A549 (cell line): ENCODE data around the gene KCNK16. TPM values are rescaled to one million over a fixed set of nuclear protein-coding genes. Genes with fewer than 3 reads are reported as not detected.

Experiments used
- ATAC-seq, 2 experiments: fragments of 200-7000 bp in 1 of 2; fragments of >200 bp in 1 of 2; cut with Nextera tagmentation in 1 of 2; cut with Tn5 transposase in 1 of 2; 3 replicates each; pipeline versions ENCODE4 v1.8.0 to v1.9.1; 2018 to 2020; ENCODE audit warnings: mild to moderate bottlenecking in 1 of 2, moderate library complexity in 1 of 2
- CTCF ChIA-PET: fragments of 300-600 bp; sonication (Branson Sonifier 250); formaldehyde crosslinking; extraction: SDS; loops from one replicate; lab custom pipeline; 2021; ENCODE audit warnings: antibody characterized with exemption, inconsistent platforms; lab: Yijun Ruan, JAX
- POLR2A ChIA-PET: fragments of 350-600 bp; formaldehyde crosslinking; extraction: SDS; loops from one replicate; lab custom pipeline; 2021; ENCODE audit warnings: antibody characterized with exemption, inconsistent platforms; lab: Yijun Ruan, JAX
- DNase-seq, 2 experiments: peaks; one replicate each; pipeline versions ENCODE4 v3.0.0 to v3.0.0-alpha.2; 2011 to 2016; ENCODE audit warnings: low read depth in 1 of 2, low spot score in 1 of 2
- FAIRE-seq: peaks from 2 replicates; lab custom pipeline; 2011; peaks lifted over from hg19 to GRCh38; lab: Jason Lieb, UNC
- H3K27ac ChIP-seq, 2 experiments: fragments of >200 bp; sonication (Bioruptor Twin); formaldehyde crosslinking; 3 replicates each; pipeline ENCODE4 v1.5.1; 2016 to 2017
- H3K4me1 ChIP-seq: fragments of >200 bp; sonication (Bioruptor Twin); formaldehyde crosslinking; 3 replicates; pipeline ENCODE4 v1.6.1; 2016
- H3K4me2 ChIP-seq: fragments of >200 bp; sonication (Bioruptor Twin); formaldehyde crosslinking; 3 replicates; pipeline ENCODE4 v1.6.1; 2016
- H3K4me3 ChIP-seq: fragments of >200 bp; sonication (Bioruptor Twin); formaldehyde crosslinking; 3 replicates; pipeline ENCODE4 v1.5.1; 2016
- H3K9me3 ChIP-seq: fragments of >200 bp; sonication (Bioruptor Twin); formaldehyde crosslinking; 3 replicates; pipeline ENCODE4 v1.6.1; 2016
- ATOH8 ChIP-seq: fragments of 250-450 bp; sonication (Bioruptor Pico); IDR thresholded peaks from 2 replicates; pipeline ENCODE4 v1.5.0; 2020; ENCODE audit warnings: low read depth, mild to moderate bottlenecking, moderate library complexity
- CBX8 ChIP-seq: fragments of 200-600 bp; sonication (generic); IDR thresholded peaks from 2 replicates; pipeline ENCODE4 v1.6.1; 2016
- E2F6 ChIP-seq: IDR thresholded peaks from 2 replicates; pipeline ENCODE4 v1.6.1; 2012; ENCODE audit warnings: low read depth, borderline replicate concordance
- EHF ChIP-seq: fragments of 250-450 bp; sonication (Bioruptor Pico); IDR thresholded peaks from 2 replicates; pipeline ENCODE4 v1.5.0; 2020; ENCODE audit warnings: mild to moderate bottlenecking
- EHMT2 ChIP-seq: fragments of 200-600 bp; sonication (generic); IDR thresholded peaks from 2 replicates; pipeline ENCODE4 v1.6.1; 2016; ENCODE audit warnings: antibody characterized with exemption, low read depth, mild to moderate bottlenecking, moderate library complexity
- EP300 ChIP-seq, 2 experiments: fragments of >200 bp; sonication (Bioruptor Twin); formaldehyde crosslinking; IDR thresholded peaks; 2 replicates in 1 of 2; 3 replicates in 1 of 2; pipeline ENCODE4 v1.6.1; 2016 to 2017
- FOSL2 ChIP-seq, 2 experiments: fragments of 450-650 bp in 1 of 2; fragments of >200 bp in 1 of 2; sonication (Bioruptor Twin) in 1 of 2; formaldehyde crosslinking; IDR thresholded peaks; 2 replicates each; pipeline versions ENCODE4 v1.5.0 to v1.6.1; 2016 to 2020; ENCODE audit warnings: mild to moderate bottlenecking in 1 of 2, moderate library complexity in 1 of 2
- FOXS1 ChIP-seq: fragments of 250-450 bp; sonication (Bioruptor Pico); IDR thresholded peaks from 2 replicates; pipeline ENCODE4 v1.5.0; 2020; ENCODE audit warnings: mild to moderate bottlenecking, moderate library complexity
- HES2 ChIP-seq: fragments of >200 bp; sonication (Bioruptor Twin); formaldehyde crosslinking; IDR thresholded peaks from 2 replicates; pipeline ENCODE4 v1.6.1; 2016
- HMGXB4 ChIP-seq: fragments of 250-450 bp; sonication (Bioruptor Pico); IDR thresholded peaks from 2 replicates; pipeline ENCODE4 v1.5.0; 2021; ENCODE audit warnings: mild to moderate bottlenecking, moderate library complexity, borderline replicate concordance
- KDM1A ChIP-seq: fragments of 200-600 bp; sonication (generic); IDR thresholded peaks from 2 replicates; pipeline ENCODE4 v1.6.1; 2016; ENCODE audit warnings: low read depth, mild to moderate bottlenecking
- KDM5A ChIP-seq: fragments of 200-600 bp; sonication (generic); IDR thresholded peaks from 2 replicates; pipeline ENCODE4 v1.6.1; 2016; ENCODE audit warnings: antibody characterized with exemption, mild to moderate bottlenecking
- MAFK ChIP-seq: fragments of 450-650 bp; IDR thresholded peaks from 2 replicates; pipeline ENCODE4 v1.6.1; 2014; ENCODE audit not compliant: partially characterized antibody
- MAX ChIP-seq: IDR thresholded peaks from 2 replicates; pipeline ENCODE4 v1.6.1; 2012
- MYC ChIP-seq: IDR thresholded peaks from 2 replicates; pipeline ENCODE4 v1.6.1; 2012; ENCODE audit warnings: mild to moderate bottlenecking, inconsistent platforms, low read length, improper control_type of control experiment, borderline replicate concordance
- NFE2L2 ChIP-seq: fragments of 150-350 bp; conservative IDR thresholded peaks from 2 replicates; pipeline ENCODE4 v1.6.1; 2014; ENCODE audit warnings: low read length
- NPAS2 ChIP-seq: fragments of 250-450 bp; sonication (Bioruptor Pico); IDR thresholded peaks from 2 replicates; pipeline ENCODE4 v1.8.0; 2022; ENCODE audit warnings: mild to moderate bottlenecking, moderate library complexity, borderline replicate concordance
- RARB ChIP-seq: fragments of 250-450 bp; sonication (Bioruptor Pico); IDR thresholded peaks from 2 replicates; pipeline ENCODE4 v1.8.0; 2021; ENCODE audit warnings: mild to moderate bottlenecking, moderate library complexity
- RFX5 ChIP-seq: fragments of 450-650 bp; IDR thresholded peaks from 2 replicates; pipeline ENCODE4 v1.7.1; 2014; ENCODE audit warnings: antibody characterized with exemption, mild to moderate bottlenecking, moderate library complexity
- SMC3 ChIP-seq: fragments of >200 bp; sonication (Bioruptor Twin); formaldehyde crosslinking; IDR thresholded peaks from 3 replicates; pipeline ENCODE4 v1.6.1; 2018; ENCODE audit warnings: inconsistent platforms
- TFCP2L1 ChIP-seq: fragments of 250-450 bp; sonication (Bioruptor Pico); IDR thresholded peaks from 2 replicates; pipeline ENCODE4 v1.5.0; 2021; ENCODE audit warnings: mild to moderate bottlenecking
- USF2 ChIP-seq: fragments of 450-650 bp; IDR thresholded peaks from 2 replicates; pipeline ENCODE4 v1.6.1; 2014; ENCODE audit warnings: antibody characterized with exemption
- ZC3H11A ChIP-seq: fragments of 450-650 bp; IDR thresholded peaks from 2 replicates; pipeline ENCODE4 v1.6.1; 2014; ENCODE audit warnings: antibody characterized with exemption, mild to moderate bottlenecking
- ZFP36 ChIP-seq: fragments of 450-650 bp; IDR thresholded peaks from 2 replicates; pipeline ENCODE4 v1.6.1; 2014; ENCODE audit warnings: borderline replicate concordance; ENCODE audit not compliant: partially characterized antibody
- WGBS: methylation state at CpG from one replicate; pipeline ENCODE4 v1.1.6; 2017; ENCODE audit errors: missing lambda C conversion rate; 5-methylcytosine and 5-hydroxymethylcytosine counted together
- polyA plus RNA-seq, 4 experiments: library from polyadenylated mRNA; depleted of rRNA in 3 of 4; stranded (reverse); fragments of >200 nt; fragmentation: RNase III in 1 of 4; extraction: RNeasy Plus Mini Kit Qiagen cat#74134 plus additional on column Dnase treatment in 1 of 4; gene quantifications; 2 replicates in 3 of 4; 3 replicates in 1 of 4; pipeline ENCODE4 v1.2.3, GENCODE V29; 2011 to 2017

The KCNK16 gene
- polyA plus RNA-seq, 2 of the 4 experiments (the other 2 are of a cell fraction), result not detected

- DNase-seq (no peak), FAIRE-seq (no peak), ATAC-seq (no peak)
- no peak overlapping the region for H3K27ac ChIP-seq
- H3K9me3 ChIP-seq, result no peaks in the 10 kb centered on the region
- 79% methylated on average over 5 of the region's 5 CpGs for WGBS
- TF ChIP-seq MYC, result no peak
- TF ChIP-seq EP300 (IDR thresholded peaks at IDR 0.05), result no peak
- TF ChIP-seq MAFK, result no peak
- no peak for TF ChIP-seq FOXS1 (CRISPR knock-in tag)
- TF ChIP-seq RFX5, result no peak
- TF ChIP-seq ZC3H11A, result no peak
- no peak for TF ChIP-seq HES2
- TF ChIP-seq ZFP36, result no peak
- no peak for TF ChIP-seq TFCP2L1 (CRISPR knock-in tag)
- TF ChIP-seq EHMT2, result no peak
- TF ChIP-seq NPAS2 (CRISPR knock-in tag), result no peak
- no peak overlapping the region for H3K4me2 ChIP-seq
- ChIA-PET POLR2A (no interaction called here), CTCF (interaction anchor here (0.6 kb wide), 1 partner anchor 39 kb away, joined by 3 read pairs; no protein-coding TSS in a partner anchor)
- no peaks in the 10 kb centered on the region for H3K4me1 ChIP-seq
- no peak overlapping the region for H3K4me3 ChIP-seq
These were observed 26.9 kb downstream of the KCNK16 start for GRCh38 chr6:39295611-39296011.

- H3K4me3 ChIP-seq, result no peak overlapping the region
- no peaks in the 10 kb centered on the region for H3K4me1 ChIP-seq
- H3K4me2 ChIP-seq, result no peak overlapping the region
- 11% methylated on average over 1 of the region's 1 CpG for WGBS
- H3K27ac ChIP-seq, result no peak overlapping the region
- FAIRE-seq (no peak), DNase-seq (no peak), ATAC-seq (no peak)
- ChIA-PET POLR2A (no interaction called here), CTCF (interaction anchor here (0.6 to 1.3 kb wide), 4 partner anchors 8 to 126 kb away, joined by 3 read pairs; no protein-coding TSS in a partner anchor)
- H3K9me3 ChIP-seq, result no peaks in the 10 kb centered on the region
- no peak for TF ChIP-seq MAX
- TF ChIP-seq KDM5A, result no peak
- TF ChIP-seq ZC3H11A, result no peak
- no peak for TF ChIP-seq FOSL2 (IDR thresholded peaks at IDR 0.05)
- no peak for TF ChIP-seq FOSL2 (CRISPR knock-in tag; IDR thresholded peaks at IDR 0.05)
- TF ChIP-seq RARB (CRISPR knock-in tag), result no peak
- no peak for TF ChIP-seq FOXS1 (CRISPR knock-in tag)
These were observed 27.6 kb downstream of the KCNK16 start for GRCh38 chr6:39294899-39295298.

GRCh38 chr6:39294133-39294532 is 28.4 kb downstream of the KCNK16 start:
- DNase-seq, result no peak
- H3K9me3 ChIP-seq, result no peaks in the 10 kb centered on the region
- no peak for ATAC-seq
- H3K4me2 ChIP-seq, result no peak overlapping the region
- ChIA-PET POLR2A (no interaction called here), CTCF (interaction anchor here (0.9 to 1.3 kb wide), 3 partner anchors 9 to 126 kb away, joined by 3 read pairs; no protein-coding TSS in a partner anchor)
- no peaks in the 10 kb centered on the region for H3K4me1 ChIP-seq
- H3K4me3 ChIP-seq, result no peak overlapping the region
- WGBS, result 46% methylated on average over 3 of the region's 5 CpGs
- no peak overlapping the region for H3K27ac ChIP-seq
- no peak for TF ChIP-seq EHF
- TF ChIP-seq NFE2L2, result no peak
- TF ChIP-seq USF2, result no peak
- no peak for TF ChIP-seq ATOH8
- TF ChIP-seq CBX8, result no peak
- no peak for TF ChIP-seq FOSL2 (IDR thresholded peaks at IDR 0.05)
- TF ChIP-seq FOSL2 (CRISPR knock-in tag; IDR thresholded peaks at IDR 0.05), result no peak
- TF ChIP-seq HMGXB4, result no peak
- TF ChIP-seq SMC3, result no peak
- no peak for TF ChIP-seq E2F6
- TF ChIP-seq ZC3H11A, result no peak
- no peak for TF ChIP-seq KDM1A
- FAIRE-seq, result no peak
